SK-N-SH treated with all-trans-retinoic acid at 6 μM for 48 hours (cell line): ENCODE results near the gene BNC2.

Experiments used
- BACH2 ChIP-seq: fragments of 250-450 bp; sonication (Bioruptor Pico); IDR thresholded peaks from 2 replicates; pipeline ENCODE4 v1.9.0; 2021; ENCODE audit warnings: mild to moderate bottlenecking, borderline replicate concordance
- CREB5 ChIP-seq: fragments of 250-450 bp; sonication (Bioruptor Pico); IDR thresholded peaks from 2 replicates; pipeline ENCODE4 v1.5.1; 2020; ENCODE audit warnings: low read depth, mild to moderate bottlenecking, moderate library complexity
- CSRNP3 ChIP-seq: fragments of 250-450 bp; sonication (Bioruptor Pico); IDR thresholded peaks from 2 replicates; pipeline ENCODE4 v1.5.1; 2021; ENCODE audit warnings: mild to moderate bottlenecking, moderate library complexity
- ESRRG ChIP-seq: fragments of 250-450 bp; sonication (Bioruptor Pico); IDR thresholded peaks from 2 replicates; pipeline ENCODE4 v1.6.1; 2021; ENCODE audit warnings: mild to moderate bottlenecking
- GLIS3 ChIP-seq: fragments of 250-450 bp; sonication (Bioruptor Pico); IDR thresholded peaks from 2 replicates; pipeline ENCODE4 v1.5.0; 2020; ENCODE audit warnings: mild to moderate bottlenecking, moderate library complexity
- PPARA ChIP-seq: fragments of 250-450 bp; sonication (Bioruptor Pico); IDR thresholded peaks from 2 replicates; pipeline ENCODE4 v1.5.0; 2020; ENCODE audit warnings: mild to moderate bottlenecking, borderline replicate concordance
- RARB ChIP-seq: fragments of 250-450 bp; sonication (Bioruptor Pico); IDR thresholded peaks from 2 replicates; pipeline ENCODE4 v1.8.0; 2021; ENCODE audit warnings: mild to moderate bottlenecking, moderate library complexity
- TOX ChIP-seq: fragments of 250-450 bp; sonication (Bioruptor Pico); IDR thresholded peaks from 2 replicates; pipeline ENCODE4 v1.8.0; 2021; ENCODE audit warnings: mild to moderate bottlenecking, moderate library complexity, borderline replicate concordance
- ZC3H10 ChIP-seq: fragments of 250-450 bp; sonication (Bioruptor Pico); IDR thresholded peaks from 2 replicates; pipeline ENCODE4 v1.5.1; 2021; ENCODE audit warnings: mild to moderate bottlenecking, moderate library complexity
- ZFP3 ChIP-seq: fragments of 250-450 bp; sonication (Bioruptor Pico); IDR thresholded peaks from 2 replicates; pipeline ENCODE4 v1.5.0; 2020; ENCODE audit warnings: mild to moderate bottlenecking, moderate library complexity
- ZFP30 ChIP-seq: fragments of 450-650 bp; formaldehyde crosslinking; IDR thresholded peaks from 2 replicates; pipeline ENCODE4 v1.5.0; 2022; ENCODE audit warnings: mild to moderate bottlenecking, moderate library complexity
- ZNF70 ChIP-seq: fragments of 450-650 bp; formaldehyde crosslinking; IDR thresholded peaks from 2 replicates; pipeline ENCODE4 v1.5.0; 2020; ENCODE audit warnings: mild to moderate bottlenecking, moderate library complexity

GRCh38 chr9:16453390-16453789, 417.1 kb downstream of the BNC2 start:
- no peak for TF ChIP-seq ZNF70 (CRISPR knock-in tag)
- no peak for TF ChIP-seq ZFP3 (CRISPR knock-in tag)
- no peak for TF ChIP-seq GLIS3 (CRISPR knock-in tag)
- no peak for TF ChIP-seq BACH2 (CRISPR knock-in tag)
- TF ChIP-seq PPARA (CRISPR knock-in tag): no peak
- no peak for TF ChIP-seq RARB (CRISPR knock-in tag)
- no peak for TF ChIP-seq ZC3H10 (CRISPR knock-in tag)
- TF ChIP-seq ZFP30: no peak
- no peak for TF ChIP-seq TOX (CRISPR knock-in tag)
- TF ChIP-seq CSRNP3 (CRISPR knock-in tag): no peak
- TF ChIP-seq ESRRG (CRISPR knock-in tag): no peak
- TF ChIP-seq CREB5 (CRISPR knock-in tag): no peak
